Measurements from ENCODE around the gene OR2F1.

The OR2F1 gene, protein sequence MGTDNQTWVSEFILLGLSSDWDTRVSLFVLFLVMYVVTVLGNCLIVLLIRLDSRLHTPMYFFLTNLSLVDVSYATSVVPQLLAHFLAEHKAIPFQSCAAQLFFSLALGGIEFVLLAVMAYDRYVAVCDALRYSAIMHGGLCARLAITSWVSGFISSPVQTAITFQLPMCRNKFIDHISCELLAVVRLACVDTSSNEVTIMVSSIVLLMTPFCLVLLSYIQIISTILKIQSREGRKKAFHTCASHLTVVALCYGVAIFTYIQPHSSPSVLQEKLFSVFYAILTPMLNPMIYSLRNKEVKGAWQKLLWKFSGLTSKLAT

DNA sequence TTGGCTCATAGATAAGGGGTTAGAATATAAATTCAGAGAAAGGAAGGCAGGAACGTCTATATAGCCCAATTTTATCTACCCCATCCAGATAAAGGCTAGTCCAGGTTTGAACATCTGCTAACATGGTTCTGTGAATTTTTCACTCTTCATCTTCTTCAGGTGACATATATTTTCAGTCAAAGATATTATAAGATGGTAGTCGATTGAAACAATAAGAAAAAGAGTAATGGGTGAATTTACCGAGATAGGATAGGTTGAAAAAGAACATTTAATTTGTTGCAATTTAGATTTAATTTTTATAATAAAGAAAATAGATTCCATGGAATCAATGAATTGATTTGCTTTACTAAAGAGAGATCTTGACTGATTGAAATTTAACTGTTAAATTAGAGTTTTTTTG, at the start of gene OR2F1:
Gene OR2F1, plus strand, starts transcription at position 301 of the 400 bp plus-strand sequence. CDS start 5,127 bp downstream, outside the sequence.
- H3K4me3 ChIP-seq (replicated peaks; ENCODE audit: low read depth, low read length), result no peak within 1 kb of the TSS
- TF ChIP-seq, protein P1, sequence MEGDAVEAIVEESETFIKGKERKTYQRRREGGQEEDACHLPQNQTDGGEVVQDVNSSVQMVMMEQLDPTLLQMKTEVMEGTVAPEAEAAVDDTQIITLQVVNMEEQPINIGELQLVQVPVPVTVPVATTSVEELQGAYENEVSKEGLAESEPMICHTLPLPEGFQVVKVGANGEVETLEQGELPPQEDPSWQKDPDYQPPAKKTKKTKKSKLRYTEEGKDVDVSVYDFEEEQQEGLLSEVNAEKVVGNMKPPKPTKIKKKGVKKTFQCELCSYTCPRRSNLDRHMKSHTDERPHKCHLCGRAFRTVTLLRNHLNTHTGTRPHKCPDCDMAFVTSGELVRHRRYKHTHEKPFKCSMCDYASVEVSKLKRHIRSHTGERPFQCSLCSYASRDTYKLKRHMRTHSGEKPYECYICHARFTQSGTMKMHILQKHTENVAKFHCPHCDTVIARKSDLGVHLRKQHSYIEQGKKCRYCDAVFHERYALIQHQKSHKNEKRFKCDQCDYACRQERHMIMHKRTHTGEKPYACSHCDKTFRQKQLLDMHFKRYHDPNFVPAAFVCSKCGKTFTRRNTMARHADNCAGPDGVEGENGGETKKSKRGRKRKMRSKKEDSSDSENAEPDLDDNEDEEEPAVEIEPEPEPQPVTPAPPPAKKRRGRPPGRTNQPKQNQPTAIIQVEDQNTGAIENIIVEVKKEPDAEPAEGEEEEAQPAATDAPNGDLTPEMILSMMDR (IDR thresholded peaks at IDR 0.05; ENCODE audit: low read length, missing control alignments), result no peak
- DNase-seq (ENCODE audit: low read depth), result no peak

DNA sequence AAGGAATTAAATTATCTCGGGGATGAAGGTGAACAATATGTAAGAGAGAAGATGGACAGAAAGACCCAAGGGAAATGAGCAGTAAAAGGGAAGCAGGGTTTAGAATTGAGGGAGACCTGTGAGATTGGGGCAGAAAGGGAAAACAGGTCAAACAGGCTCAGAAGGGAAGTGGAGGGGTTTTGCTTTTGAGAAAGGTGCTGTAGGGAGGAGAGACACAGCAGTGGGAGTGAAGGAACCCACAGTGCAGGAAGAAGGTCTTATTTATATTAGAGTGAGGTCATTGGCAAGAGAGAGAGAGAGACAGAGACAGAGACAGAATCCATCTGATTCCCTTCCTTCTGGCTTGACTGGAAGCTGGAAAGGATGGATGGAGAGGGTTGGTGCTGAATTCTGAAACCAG, 49.1 kb upstream of the OR2F1 start:
- TF ChIP-seq, protein P1 (IDR thresholded peaks at IDR 0.05; ENCODE audit: low read length, missing control alignments), result no peak
- DNase-seq (ENCODE audit: low read depth), result no peak
- H3K4me3 ChIP-seq (replicated peaks; ENCODE audit: low read depth, low read length), result no peak overlapping the region

DNA sequence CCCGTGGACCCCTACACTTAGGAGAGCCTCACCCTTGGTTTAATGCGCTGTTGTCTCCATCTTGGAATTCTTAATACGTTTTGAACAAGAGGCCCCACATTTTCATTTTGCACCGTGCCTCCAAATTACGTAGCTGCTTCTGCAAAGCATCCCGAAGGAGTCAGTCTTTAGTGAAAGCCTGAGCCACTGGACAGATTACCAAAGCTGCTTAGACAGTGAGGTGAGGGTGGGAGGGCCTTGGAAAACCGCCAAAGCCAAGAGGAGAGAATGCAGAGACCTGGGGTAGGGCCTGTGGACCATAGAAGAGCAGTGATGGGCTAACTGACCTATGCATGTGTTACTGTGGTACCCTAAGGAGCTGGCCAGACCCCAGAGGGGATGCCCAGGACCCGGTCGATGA, 48.5 kb upstream of the OR2F1 start:
- DNase-seq (ENCODE audit: low read depth), result no peak
- TF ChIP-seq, protein P1 (IDR thresholded peaks at IDR 0.05; ENCODE audit: low read length, missing control alignments), result no peak
- no peak overlapping the region for H3K4me3 ChIP-seq (replicated peaks; ENCODE audit: low read depth, low read length)

DNA sequence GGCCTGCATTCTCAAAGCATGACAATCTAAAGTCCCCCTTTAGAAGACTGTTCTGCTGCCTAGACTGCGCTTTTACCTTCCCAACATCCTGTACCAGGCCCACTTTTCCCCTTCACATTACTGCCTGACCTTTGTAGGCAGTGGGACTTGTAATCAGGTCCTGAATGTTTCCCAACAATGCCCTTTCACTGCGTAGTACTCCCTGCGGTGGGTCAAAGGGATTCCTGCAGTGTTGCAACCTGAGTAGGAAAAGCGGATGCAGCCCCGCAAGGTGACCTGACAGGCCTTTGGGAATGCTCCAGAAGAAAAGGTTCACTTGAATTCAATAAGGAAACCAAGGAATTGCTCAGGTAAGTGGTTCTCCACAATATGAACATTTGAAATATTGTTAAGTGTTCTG, 47.7 kb upstream of the OR2F1 start:
- no peak overlapping the region for H3K4me3 ChIP-seq (replicated peaks; ENCODE audit: low read depth, low read length)
- TF ChIP-seq, protein P1 (IDR thresholded peaks at IDR 0.05; ENCODE audit: low read length, missing control alignments), result no peak
- DNase-seq (ENCODE audit: low read depth), result no peak

DNA sequence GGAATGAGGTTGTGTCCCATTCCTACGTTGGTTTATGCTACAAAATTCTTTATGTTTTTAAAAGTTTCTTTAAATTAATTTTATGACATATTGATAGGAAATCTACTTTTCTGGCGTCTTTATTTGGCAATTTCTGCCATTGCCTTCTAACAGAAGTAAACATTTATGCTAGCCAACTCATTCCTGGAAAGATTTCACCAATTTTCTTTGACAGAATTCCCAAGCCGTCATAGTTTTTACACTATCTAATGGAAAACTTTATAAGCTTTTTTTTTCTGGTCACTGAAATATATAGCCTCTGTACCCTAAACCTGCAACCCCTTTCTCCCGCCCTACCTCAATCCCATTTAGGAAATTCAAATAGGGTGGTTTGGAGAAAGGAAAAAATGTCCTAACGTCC, 46.5 kb upstream of the OR2F1 start:
- no peak for DNase-seq (ENCODE audit: low read depth)
- TF ChIP-seq, protein P1 (IDR thresholded peaks at IDR 0.05; ENCODE audit: low read length, missing control alignments), result no peak

DNA sequence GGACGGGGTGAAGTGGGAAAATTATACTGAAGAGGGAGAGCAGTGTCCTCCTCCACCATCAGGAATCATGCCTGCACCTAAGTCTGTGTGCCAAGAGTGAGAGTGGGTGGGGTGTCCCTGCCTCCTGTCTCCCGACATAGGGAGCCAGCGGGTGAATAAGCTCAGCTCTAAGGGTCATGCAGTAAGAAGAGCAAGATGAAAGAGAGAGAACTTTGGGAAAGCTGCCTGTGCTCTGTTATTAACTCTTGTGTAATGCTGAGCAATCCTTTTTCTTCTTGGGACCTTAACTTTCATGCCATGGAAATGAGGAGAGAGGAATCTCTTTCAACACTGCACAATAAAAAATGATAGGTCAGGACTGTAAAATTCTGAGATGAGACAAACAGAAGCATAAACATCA, 44.8 kb upstream of the OR2F1 start:
- H3K4me3 ChIP-seq (replicated peaks; ENCODE audit: low read depth, low read length), result no peak overlapping the region
- DNase-seq (ENCODE audit: low read depth), result no peak
- TF ChIP-seq, protein P1 (IDR thresholded peaks at IDR 0.05; ENCODE audit: low read length, missing control alignments), result no peak

More for the DNA sequence above, 46.5 kb upstream of the OR2F1 start:
- H3K4me3 ChIP-seq (replicated peaks; ENCODE audit: low read depth, low read length), result no peak overlapping the region

All from fibroblast of pulmonary artery (primary cell).